ENCODE results near the gene FAM227B. TPM values are rescaled to one million over a fixed set of nuclear protein-coding genes. Genes with fewer than 3 reads are reported as not detected.

FAM227B gene
- total and polyA plus RNA-seq, 2 of the 13 experiments (the other 11 are each of a cell fraction or from before 2014, with no cell fraction given) = 1.9 to 2.6 TPM

- WGBS (ENCODE audit: low lambda C conversion rate) = 90% methylated on average over 5 of the region's 22 CpGs
- H3K27me3 ChIP-seq (ENCODE audit: control insufficient read depth in 1 of 2, insufficient read depth in 2 of 2, low read length in 2 of 2) = no peaks in the 10 kb centered on the region
- no peak for FAIRE-seq
- H3K4me2 ChIP-seq (ENCODE audit: low read depth, low read length) = no peak overlapping the region
- no peak for DNase-seq (ENCODE audit: low spot score)
- H3K9ac ChIP-seq (ENCODE audit: insufficient read depth, low read depth, low read length) = no peak overlapping the region
- no peaks in the 10 kb centered on the region for H3K9me3 ChIP-seq (ENCODE audit: low read length)
- no peaks in the 10 kb centered on the region for H4K20me1 ChIP-seq (ENCODE audit: insufficient read depth, low read length)
- no peaks in the 10 kb centered on the region for H3K36me3 ChIP-seq (replicated peaks in 1 of 2; ENCODE audit: control insufficient read depth in 1 of 2, insufficient read depth in 2 of 2, low read length in 2 of 2)
- no peak for ATAC-seq
- CTCF ChIA-PET (ENCODE audit: low intra/inter-chr PET ratio, low total read pairs) = no interaction called here
- intact Hi-C loops (cut with micrococcal nuclease; ENCODE audit: unreplicated experiment) = no loop called here
- H3K4me3 ChIP-seq (replicated peaks in 1 of 3; ENCODE audit: insufficient read depth in 1 of 3, low read depth in 2 of 3, low read length in 3 of 3) = no peak overlapping the region
- in situ Hi-C loops (cut with HindIII; ENCODE audit: extremely low pct_ligation_motif_present, low pct_unique_long_range_greater_than_20kb) = no loop called here
- no peaks in the 10 kb centered on the region for H3K4me1 ChIP-seq (ENCODE audit: insufficient read depth, low read length)
- no peak overlapping the region for H2AFZ ChIP-seq (ENCODE audit: low read length)
- no peaks in the 10 kb centered on the region for H3K79me2 ChIP-seq (ENCODE audit: insufficient read depth, low read length)
- no peak overlapping the region for H3K27ac ChIP-seq (ENCODE audit: extremely low read length, insufficient read depth, low read length)
- POLR2A ChIA-PET = no interaction called here
- BruUV-seq (replicated peaks) = no TSS peak
- TF ChIP-seq ZSCAN12 (CRISPR knock-in tag; IDR thresholded peaks at IDR 0.05) = no peak
- TF ChIP-seq ARID2 (CRISPR knock-in tag; IDR thresholded peaks at IDR 0.05; ENCODE audit: borderline replicate concordance) = no peak
- no peak for TF ChIP-seq KLF6 (CRISPR knock-in tag; IDR thresholded peaks at IDR 0.05)
- no peak for TF ChIP-seq NFAT5 (CRISPR knock-in tag; IDR thresholded peaks at IDR 0.05)
- TF ChIP-seq NFATC3 (CRISPR knock-in tag; IDR thresholded peaks at IDR 0.05) = no peak
- TF ChIP-seq LBX2 (CRISPR knock-in tag; IDR thresholded peaks at IDR 0.05; ENCODE audit: borderline replicate concordance) = no peak
- no peak for TF ChIP-seq HOXA3 (CRISPR knock-in tag; IDR thresholded peaks at IDR 0.05)
- TF ChIP-seq E2F5 (CRISPR knock-in tag; conservative IDR thresholded peaks at IDR 0.05) = no peak
Observed at GRCh38 chr15:49366496-49366895, 254.1 kb downstream of the FAM227B start.

All from HepG2 (cell line).